22Rv1 (cell line): ENCODE measurements around the gene PDCD7.

Experiments
- CTCF ChIP-seq: fragments of 450-650 bp; IDR thresholded peaks from 2 replicates; pipeline ENCODE4 v1.5.1; 2017; ENCODE audit warnings: mild to moderate bottlenecking
- ZFX ChIP-seq: fragments of 450-650 bp; IDR thresholded peaks from 2 replicates; pipeline ENCODE4 v1.6.1; 2017; ENCODE audit warnings: antibody characterized with exemption, borderline replicate concordance

DNA sequence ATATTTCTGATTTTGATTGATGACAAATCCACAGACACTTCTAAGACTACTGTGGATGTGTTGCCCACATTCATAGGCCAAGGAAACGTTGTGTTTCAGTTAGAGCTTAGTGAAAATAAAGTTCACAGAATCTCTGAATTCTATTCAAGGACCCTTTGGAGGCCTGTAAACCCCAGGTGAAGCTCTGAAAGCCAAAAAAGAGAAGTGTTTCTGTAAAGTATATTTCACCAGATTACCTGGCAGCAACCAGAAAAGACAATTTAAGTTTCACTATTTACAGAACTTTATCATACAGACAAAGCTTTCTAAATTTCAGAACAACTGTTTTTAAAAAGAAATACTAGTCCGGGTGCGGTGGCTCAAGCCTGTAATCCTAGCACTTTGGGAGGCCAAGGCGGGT, 48.9 kb upstream of the PDCD7 start:
- TF ChIP-seq CTCF (no peak), ZFX (no peak)
